Measurements from ENCODE around the gene ARID4B. TPM values are rescaled to one million over a fixed set of nuclear protein-coding genes. Genes with fewer than 3 reads are reported as not detected.

ARID4B gene
- total and polyA plus RNA-seq, 9 donors, result 19.6 to 52.0 (median 40.6) TPM

- Histone ChIP-seq H3K27ac (no peak overlapping the region), H3K9me3 (no peaks in the 10 kb centered on the region), H3K4me1 (ENCODE audit: insufficient read depth) (peaks cover 18% of the 10 kb centered on the region), H3K36me3 (no peaks in the 10 kb centered on the region), H3K27me3 (no peaks in the 10 kb centered on the region), H3K4me3 (no peak overlapping the region)
- no peak for TF ChIP-seq CTCF (IDR thresholded peaks at IDR 0.05)
- no peak for TF ChIP-seq POLR2A (IDR thresholded peaks at IDR 0.05)
- no peak for TF ChIP-seq EP300 (IDR thresholded peaks at IDR 0.05)
- 96 to 97% (median 97%) methylated on average over 15 of the region's 15 CpGs for WGBS, 3 donors
- intact Hi-C loops (cut with DNase I), result no loop called here
- DNase-seq, result no peak
Measured at GRCh38 chr1:235280467-235280866, 47.5 kb downstream of the ARID4B start.

GRCh38 chr1:235279694-235280093 is 48.3 kb downstream of the ARID4B start:
- Histone ChIP-seq H3K4me3 (no peak overlapping the region), H3K27ac (no peak overlapping the region), H3K36me3 (no peaks in the 10 kb centered on the region), H3K9me3 (no peaks in the 10 kb centered on the region), H3K4me1 (ENCODE audit: insufficient read depth) (peaks cover 17% of the 10 kb centered on the region), H3K27me3 (no peaks in the 10 kb centered on the region)
- WGBS, 3 donors, result 74 to 82% (median 75%) methylated on average over 5 of the region's 5 CpGs
- DNase-seq, result no peak
- TF ChIP-seq CTCF (IDR thresholded peaks at IDR 0.05), result no peak
- no peak for TF ChIP-seq POLR2A (IDR thresholded peaks at IDR 0.05)
- no peak for TF ChIP-seq EP300 (IDR thresholded peaks at IDR 0.05)
- intact Hi-C loops (cut with DNase I), result no loop called here

- Histone ChIP-seq H3K36me3 (no peaks in the 10 kb centered on the region), H3K9me3 (no peaks in the 10 kb centered on the region), H3K27me3 (no peaks in the 10 kb centered on the region), H3K4me1 (ENCODE audit: insufficient read depth) (peaks cover 14% of the 10 kb centered on the region), H3K4me3 (no peak overlapping the region), H3K27ac (no peak overlapping the region)
- intact Hi-C loops (cut with DNase I), result no loop called here
- WGBS, 3 donors, result 48 to 64% (median 50%) methylated on average over 5 of the region's 5 CpGs
- no peak for DNase-seq
- TF ChIP-seq CTCF (IDR thresholded peaks at IDR 0.05) (no peak), POLR2A (IDR thresholded peaks at IDR 0.05) (no peak), EP300 (IDR thresholded peaks at IDR 0.05) (no peak)
Measured at GRCh38 chr1:235278915-235279292, 49.1 kb downstream of the ARID4B start.

- H3K27ac ChIP-seq, result no peak overlapping the region
- no peaks in the 10 kb centered on the region for H3K9me3 ChIP-seq
- no peaks in the 10 kb centered on the region for H3K36me3 ChIP-seq
- H3K4me1 ChIP-seq (ENCODE audit: insufficient read depth), result peaks cover 13% of the 10 kb centered on the region
- no peak overlapping the region for H3K4me3 ChIP-seq
- intact Hi-C loops (cut with DNase I), result no loop called here
- TF ChIP-seq EP300 (IDR thresholded peaks at IDR 0.05) (no peak), CTCF (IDR thresholded peaks at IDR 0.05) (no peak), POLR2A (IDR thresholded peaks at IDR 0.05) (no peak)
- DNase-seq, result no peak
- 88 to 95% (median 92%) methylated on average over 1 of the region's 1 CpG for WGBS, 3 donors
- H3K27me3 ChIP-seq, result no peaks in the 10 kb centered on the region
Measured at GRCh38 chr1:235278233-235278914, 49.6 kb downstream of the ARID4B start.
